ENCODE data around the gene CYFIP1.

Gene CYFIP1

GRCh38 chr15:22950256-22950990, 29.7 kb downstream of the CYFIP1 start:
- DNase-seq (ENCODE audit: low read depth), result no peak

- DNase-seq (ENCODE audit: low read depth), result no peak
These were observed 31.1 kb downstream of the CYFIP1 start for GRCh38 chr15:22949074-22949547.

- no peak for DNase-seq (ENCODE audit: low read depth)
These were observed 32.1 kb downstream of the CYFIP1 start for GRCh38 chr15:22948056-22948455.

GRCh38 chr15:22947101-22948000, 32.8 kb downstream of the CYFIP1 start:
- DNase-seq (ENCODE audit: low read depth), result no peak

- DNase-seq (ENCODE audit: low read depth), result no peak
These were observed 35.1 kb downstream of the CYFIP1 start for GRCh38 chr15:22945071-22945470.

- DNase-seq (ENCODE audit: low read depth), result no peak
These were observed 35.5 kb downstream of the CYFIP1 start for GRCh38 chr15:22944651-22945050.

GRCh38 chr15:22942877-22943276, 37.3 kb downstream of the CYFIP1 start:
- no peak for DNase-seq (ENCODE audit: low read depth)

- no peak for DNase-seq (ENCODE audit: low read depth)
These were observed 37.8 kb downstream of the CYFIP1 start for GRCh38 chr15:22942306-22942855.

GRCh38 chr15:22941179-22941578, 39.0 kb downstream of the CYFIP1 start:
- no peak for DNase-seq (ENCODE audit: low read depth)

- DNase-seq (ENCODE audit: low read depth), result no peak
These were observed 40.5 kb downstream of the CYFIP1 start for GRCh38 chr15:22939652-22940061.

GRCh38 chr15:22939051-22939450, 41.1 kb downstream of the CYFIP1 start:
- no peak for DNase-seq (ENCODE audit: low read depth)

- DNase-seq (ENCODE audit: low read depth), result no peak
These were observed 43.3 kb downstream of the CYFIP1 start for GRCh38 chr15:22936577-22937472.

GRCh38 chr15:22933641-22934061, 46.5 kb downstream of the CYFIP1 start:
- DNase-seq (ENCODE audit: low read depth), result no peak

GRCh38 chr15:22931784-22932536, 48.2 kb downstream of the CYFIP1 start:
- no peak for DNase-seq (ENCODE audit: low read depth)

GRCh38 chr15:22930782-22931484, 49.2 kb downstream of the CYFIP1 start:
- DNase-seq (ENCODE audit: low read depth), result no peak

- DNase-seq (ENCODE audit: low read depth), result no peak
These were observed 52.4 kb downstream of the CYFIP1 start for GRCh38 chr15:22927761-22928160.

GRCh38 chr15:22925875-22926274, 54.3 kb downstream of the CYFIP1 start:
- no peak for DNase-seq (ENCODE audit: low read depth)

- DNase-seq (ENCODE audit: low read depth), result no peak
These were observed 58.2 kb downstream of the CYFIP1 start for GRCh38 chr15:22922003-22922402.

GRCh38 chr15:22919171-22919570, 61.0 kb downstream of the CYFIP1 start:
- DNase-seq (ENCODE audit: low read depth), result no peak

GRCh38 chr15:22918596-22919140, 61.5 kb downstream of the CYFIP1 start:
- DNase-seq (ENCODE audit: low read depth), result no peak

Measured in activated T-helper 9 cell treated with anti-CD3 and anti-CD28 coated beads, Interleukin-2, amount 50 U/mL, for 16 hours (primary cell).